Raji (cell line): ENCODE measurements around the gene CYP4A22.

Experiments used
- POLR2A ChIP-seq: IDR thresholded peaks from 2 replicates; pipeline ENCODE4 v1.6.1; 2011; ENCODE audit warnings: low read depth, low read length, control low read depth; ENCODE audit not compliant: insufficient read depth

CYP4A22 gene

DNA sequence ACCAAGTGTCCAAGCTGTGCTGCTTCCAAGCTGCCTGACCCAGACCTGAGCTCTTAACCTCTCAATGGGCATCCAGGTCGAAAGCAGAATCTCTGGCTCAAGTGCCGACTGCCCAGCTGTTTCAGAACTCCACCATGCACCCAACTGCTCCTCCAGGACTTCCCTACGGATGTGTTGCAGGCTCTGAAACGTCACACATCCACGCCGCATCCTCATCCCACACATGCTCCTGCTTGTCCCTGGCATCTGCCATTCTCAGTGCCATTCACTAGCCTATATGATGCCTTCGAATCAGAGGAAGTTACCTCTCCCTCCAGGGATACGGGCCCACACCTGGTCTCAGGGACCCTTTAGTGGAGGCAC is 41.4 kb downstream of the CYP4A22 start:
- TF ChIP-seq POLR2A = no peak

DNA sequence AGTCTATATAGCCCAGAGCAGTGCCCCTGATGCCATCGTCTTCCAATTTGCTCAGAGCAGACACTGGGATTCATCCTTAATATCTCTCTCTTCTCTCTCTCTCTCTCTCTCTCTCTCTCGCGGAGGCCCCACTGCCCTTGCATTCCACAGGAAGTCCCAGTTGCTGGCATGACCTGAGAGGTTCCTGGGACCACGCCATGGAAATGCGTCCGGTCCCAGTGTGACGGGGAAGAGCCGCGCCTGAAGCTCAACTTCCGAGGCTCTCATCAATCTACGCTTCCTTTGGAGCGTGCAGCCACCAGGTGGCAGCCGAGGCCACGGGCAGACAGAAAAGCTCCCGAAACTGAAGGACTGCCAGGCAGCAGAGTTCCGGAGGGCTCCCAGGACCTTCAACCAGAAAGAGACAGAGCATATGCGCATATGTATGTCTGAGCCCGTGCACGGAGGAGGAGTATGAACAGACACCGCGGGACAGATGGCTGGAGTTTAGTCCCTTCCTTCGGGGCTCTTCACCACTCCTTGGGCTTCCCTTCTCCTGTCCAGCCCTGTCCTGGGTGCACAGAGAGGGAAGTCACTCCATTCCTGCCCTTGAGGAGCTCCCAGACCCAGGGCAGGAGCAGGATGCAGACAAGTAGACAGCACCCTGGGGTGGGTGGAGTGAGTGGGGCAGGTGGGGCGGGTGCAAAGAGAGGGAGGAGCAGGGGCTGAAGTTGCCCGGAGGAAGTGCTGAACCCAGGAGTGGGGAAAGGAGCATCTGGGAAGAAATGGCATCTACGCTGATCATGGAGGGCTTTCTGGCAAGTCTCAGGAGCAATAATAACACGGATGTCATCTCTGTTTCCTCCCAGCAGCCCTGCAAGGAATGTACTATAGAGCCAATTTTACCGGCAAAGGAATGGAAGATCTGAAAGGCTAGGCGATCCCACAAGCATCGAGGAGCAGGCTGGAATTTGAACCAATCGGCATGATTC is 42.1 kb downstream of the CYP4A22 start:
- peak; percentile 40; the same call in 1 of the 2 replicates for TF ChIP-seq POLR2A

DNA sequence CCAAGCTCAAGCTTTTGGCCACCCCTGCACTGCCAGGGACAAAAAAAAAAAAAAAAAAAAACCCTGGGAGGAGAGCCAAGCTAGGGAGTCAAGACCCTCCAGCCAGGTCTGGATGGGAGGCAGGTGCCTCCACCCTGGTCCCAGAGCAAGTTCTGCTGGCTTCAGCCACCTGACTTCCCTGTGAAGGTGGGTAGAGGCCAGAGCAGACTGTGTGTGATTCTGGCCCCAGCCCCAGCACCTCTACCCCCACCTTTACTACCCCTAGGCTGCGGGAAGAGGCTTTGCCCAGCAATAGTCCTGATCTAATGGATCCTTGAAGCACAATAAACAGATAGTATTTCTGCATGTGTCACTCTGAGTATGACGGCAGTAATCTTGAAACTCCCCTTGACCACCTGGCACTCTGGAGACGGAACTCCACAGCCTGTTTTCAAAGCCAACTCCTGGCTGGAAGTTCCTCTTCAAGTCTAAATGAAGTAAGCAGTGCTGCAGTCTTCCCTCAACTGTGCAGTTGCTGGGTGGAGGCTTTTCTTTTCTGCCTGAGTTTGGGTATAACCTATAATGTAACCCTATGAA is 42.8 kb downstream of the CYP4A22 start:
- no peak for TF ChIP-seq POLR2A

DNA sequence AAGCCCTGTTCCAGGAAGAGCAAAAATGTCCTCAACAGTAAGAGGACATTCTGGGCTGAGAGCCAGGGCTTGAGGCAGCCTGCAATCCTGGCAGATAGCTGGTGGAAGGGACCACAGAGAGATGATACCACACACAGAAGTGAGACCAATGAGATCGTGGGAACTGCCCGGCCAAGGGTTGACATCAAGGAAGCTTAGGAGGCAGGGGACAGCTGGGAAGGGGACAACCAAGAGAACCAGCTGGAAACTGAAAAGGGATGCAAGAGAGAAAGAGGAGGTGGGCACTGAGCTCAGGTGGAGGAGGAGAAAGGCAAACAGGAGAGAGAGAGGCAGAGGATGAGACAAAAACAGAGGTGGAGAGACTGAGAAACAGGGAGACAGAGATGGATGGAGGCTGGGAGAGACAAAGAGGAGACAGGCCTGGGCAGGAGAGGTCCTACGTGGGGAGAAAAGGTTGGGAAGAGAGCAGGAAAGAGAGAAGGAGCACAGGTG is 43.4 kb downstream of the CYP4A22 start:
- no peak for TF ChIP-seq POLR2A

DNA sequence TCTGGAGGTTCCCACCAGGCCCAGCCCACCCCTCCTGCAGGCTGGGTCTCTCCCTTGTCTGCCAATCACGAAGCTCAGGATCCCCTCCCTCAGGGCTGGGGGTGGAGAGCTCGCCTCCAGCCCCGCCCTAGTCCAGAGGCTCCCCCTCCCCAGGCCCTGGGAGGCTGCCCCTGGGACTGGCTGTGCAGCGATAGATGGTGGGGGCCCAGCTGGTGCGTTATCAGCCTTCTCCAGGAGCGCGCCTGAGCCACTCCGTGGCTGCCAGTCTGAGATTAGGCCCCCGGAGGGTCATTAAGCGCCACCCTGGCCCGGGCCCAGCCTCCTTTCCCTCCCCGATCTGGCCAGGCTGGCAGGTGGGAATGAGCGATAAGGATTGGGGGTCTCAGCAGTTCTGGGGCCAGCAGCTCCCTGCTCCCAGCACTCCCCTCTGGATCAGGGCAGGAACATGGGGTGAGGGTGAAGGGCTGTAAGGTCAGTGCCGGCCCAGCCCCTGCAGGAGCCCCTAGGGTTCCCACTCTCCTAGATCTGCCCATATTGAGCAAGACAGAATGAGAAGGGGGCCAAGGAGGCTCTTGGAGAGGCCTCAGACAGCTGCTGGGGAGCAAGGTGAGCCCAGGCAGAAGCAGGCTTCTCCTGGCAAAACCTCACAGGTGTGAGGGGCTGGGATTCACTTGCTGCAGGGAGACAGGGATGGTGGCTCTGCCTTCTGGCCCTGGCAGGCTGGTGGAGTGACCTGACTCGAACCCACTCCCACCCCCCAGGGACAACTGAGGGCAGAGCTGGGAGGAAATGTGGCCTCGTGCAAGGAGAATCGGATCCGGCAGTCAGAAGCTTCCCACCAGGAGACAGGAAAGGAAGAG is 44.1 kb downstream of the CYP4A22 start:
- no peak for TF ChIP-seq POLR2A

DNA sequence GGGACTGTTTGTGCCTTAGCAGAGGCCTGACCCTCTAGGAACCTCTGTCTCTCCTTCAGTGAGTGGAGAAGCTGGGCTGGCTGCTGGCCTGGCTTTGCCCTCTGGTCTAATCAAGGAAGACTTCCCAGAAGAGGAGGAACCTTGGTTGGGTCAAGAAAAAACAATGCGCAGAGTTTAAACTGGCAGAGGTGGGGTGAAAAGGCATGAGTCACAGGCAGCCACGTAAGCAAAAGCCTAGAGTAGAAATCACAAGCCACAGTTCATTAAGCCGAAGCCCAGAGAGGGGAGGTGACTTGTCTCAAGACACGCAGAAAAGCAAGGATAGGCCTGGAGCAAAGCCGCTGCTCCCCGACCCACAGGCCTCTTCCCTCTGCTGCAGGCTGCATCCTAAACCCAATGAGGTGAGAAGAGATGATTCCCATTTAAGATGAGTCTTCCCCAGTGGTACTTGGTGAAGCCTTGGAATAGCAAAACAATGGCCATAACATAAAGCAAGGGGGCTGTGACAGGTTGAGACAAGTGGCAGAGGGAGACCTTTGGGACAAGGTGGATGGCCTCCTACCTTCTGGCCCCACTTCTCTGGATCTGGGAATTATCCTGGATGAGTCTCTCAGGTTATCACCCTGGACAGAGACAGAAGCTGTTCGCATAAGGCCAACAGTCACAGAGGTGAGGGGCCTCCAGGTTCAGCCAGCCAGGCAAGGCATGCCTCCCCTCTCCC is 44.9 kb downstream of the CYP4A22 start:
- no peak for TF ChIP-seq POLR2A

DNA sequence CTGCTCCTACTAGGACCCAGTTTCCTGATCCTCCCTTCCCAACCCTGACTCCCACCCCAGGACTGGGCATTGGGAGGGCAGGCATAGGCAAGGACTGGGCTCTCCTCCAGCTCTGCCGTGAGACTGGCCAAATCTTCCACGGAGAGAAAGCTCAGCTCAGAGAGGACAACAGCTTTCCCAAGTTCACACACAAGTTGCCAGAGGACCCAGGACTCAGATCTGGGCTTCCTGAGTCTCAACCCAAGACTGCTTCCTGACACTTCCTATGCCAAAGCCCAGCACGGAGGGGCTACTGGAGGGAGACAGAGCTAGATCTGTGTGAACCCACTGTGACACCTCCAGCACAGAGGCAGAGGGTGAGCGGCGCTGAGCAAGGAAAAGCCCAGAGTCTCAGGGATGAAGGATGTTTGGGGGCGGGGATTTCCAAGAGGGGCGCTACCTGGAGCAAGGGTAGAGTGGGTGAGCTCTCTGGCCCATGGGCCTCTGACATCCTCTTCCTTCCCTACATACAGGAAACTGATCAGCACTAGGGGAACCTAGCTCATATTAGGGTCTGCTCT is 45.5 kb downstream of the CYP4A22 start:
- TF ChIP-seq POLR2A = no peak

DNA sequence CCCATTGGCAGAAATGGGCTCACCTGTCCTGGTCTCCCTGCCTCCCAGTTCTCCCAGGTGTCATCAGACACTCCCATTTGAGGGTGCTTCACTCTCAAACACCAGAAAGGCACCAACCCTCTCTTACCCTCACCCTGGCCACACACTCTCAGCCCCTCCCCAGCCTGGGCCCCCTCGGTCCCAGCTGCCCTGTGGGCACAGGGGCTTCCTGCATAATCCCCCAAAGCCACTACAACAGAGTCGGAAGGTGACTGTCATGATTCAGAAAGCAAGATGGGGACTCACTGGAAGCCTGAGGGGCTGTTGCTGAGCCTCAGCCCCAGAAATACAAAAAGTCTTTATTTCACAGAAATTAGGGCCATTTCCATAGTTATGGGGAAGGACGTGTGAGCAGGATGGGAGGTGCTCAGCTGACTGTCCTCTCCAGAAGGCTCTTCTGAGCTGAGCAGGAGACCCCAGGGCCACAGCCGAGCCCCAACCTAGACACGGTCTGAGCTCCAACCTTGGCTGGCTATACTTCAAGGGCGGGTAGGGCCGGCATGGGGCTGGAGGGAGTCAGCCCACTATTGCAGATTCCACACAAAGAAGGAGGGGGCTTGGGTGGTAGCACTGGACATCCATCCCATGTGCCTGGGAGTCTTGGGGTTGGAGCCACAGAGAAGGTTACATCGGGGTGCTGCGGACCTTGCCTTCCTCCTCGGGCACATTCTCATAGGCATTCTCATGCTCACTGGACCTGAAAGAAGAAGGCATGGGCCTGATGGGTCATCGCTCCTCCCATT is 46.3 kb downstream of the CYP4A22 start:
- no peak for TF ChIP-seq POLR2A

DNA sequence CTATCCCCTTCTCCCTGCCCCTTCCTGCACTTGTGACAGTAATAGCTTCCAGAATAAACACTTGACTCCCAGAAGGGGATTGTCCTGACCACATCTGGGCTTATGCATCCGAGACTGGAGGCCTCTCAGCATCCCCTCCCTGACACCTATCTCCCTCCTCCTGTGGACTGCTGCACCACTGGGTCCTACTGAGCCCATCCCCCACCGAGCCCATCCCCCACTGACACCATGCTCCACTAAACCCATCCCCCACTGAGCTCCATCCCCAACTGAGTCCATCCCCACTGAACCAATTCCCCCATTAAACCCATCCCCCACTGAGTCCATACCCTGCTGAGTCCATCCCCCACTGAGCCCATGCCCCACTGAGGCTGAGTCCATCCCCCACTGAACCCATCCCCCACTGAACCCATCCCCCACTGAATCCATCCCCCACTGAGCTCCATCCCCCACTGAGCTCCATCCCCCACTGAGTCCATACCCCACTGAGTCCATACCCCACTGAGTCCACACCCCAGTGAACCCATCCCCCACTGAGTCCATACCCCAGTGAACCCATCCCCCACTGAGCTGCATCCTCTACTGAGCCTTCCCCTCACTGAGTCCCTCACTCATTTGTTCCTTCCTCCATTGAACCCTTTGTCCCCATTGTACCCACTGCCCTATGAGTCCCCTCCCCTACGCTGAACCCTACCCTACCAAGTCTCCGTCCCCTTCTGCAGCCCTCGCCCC is 47.0 kb downstream of the CYP4A22 start:
- TF ChIP-seq POLR2A = no peak

DNA sequence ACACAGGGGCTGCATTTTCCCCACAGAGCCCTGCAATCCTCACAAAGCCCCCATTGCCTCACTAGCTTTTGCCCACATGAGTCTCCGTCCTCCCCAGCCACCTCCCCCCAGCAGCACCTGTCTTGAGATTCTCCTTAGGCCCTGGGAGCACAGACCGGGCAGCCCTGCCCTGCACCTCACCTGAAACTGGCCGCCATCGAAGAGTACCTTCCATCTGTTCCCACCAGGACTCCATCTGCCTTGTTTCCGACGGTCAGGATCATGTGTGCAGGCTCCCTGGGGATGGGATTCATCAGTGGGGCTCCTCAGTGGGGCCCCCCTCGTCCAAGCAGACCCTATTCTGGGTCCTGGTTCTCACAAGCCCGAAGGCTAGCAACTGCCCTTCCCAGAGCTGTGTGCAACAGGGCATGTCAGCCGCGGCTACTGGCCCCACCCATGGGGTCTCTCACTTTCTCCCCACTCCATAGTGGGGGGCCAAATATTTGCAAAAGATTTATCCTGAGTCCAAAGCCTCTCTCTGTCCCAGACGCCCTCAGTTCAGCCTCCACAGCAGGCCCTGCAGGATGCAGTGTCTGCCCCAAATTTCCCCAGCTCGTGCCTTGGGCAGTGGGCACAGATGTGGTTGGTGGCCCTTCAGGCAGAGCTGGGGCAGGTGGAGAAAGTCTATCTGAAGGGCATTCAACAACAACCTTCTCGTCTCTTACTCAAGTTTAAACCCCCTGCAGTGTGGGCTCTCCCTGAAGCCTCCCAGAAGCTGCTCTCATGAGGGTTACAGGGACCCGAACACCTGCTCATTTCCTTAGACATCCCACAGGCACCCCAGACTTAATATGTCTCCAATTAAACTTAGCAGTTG is 47.8 kb downstream of the CYP4A22 start:
- TF ChIP-seq POLR2A = no peak

DNA sequence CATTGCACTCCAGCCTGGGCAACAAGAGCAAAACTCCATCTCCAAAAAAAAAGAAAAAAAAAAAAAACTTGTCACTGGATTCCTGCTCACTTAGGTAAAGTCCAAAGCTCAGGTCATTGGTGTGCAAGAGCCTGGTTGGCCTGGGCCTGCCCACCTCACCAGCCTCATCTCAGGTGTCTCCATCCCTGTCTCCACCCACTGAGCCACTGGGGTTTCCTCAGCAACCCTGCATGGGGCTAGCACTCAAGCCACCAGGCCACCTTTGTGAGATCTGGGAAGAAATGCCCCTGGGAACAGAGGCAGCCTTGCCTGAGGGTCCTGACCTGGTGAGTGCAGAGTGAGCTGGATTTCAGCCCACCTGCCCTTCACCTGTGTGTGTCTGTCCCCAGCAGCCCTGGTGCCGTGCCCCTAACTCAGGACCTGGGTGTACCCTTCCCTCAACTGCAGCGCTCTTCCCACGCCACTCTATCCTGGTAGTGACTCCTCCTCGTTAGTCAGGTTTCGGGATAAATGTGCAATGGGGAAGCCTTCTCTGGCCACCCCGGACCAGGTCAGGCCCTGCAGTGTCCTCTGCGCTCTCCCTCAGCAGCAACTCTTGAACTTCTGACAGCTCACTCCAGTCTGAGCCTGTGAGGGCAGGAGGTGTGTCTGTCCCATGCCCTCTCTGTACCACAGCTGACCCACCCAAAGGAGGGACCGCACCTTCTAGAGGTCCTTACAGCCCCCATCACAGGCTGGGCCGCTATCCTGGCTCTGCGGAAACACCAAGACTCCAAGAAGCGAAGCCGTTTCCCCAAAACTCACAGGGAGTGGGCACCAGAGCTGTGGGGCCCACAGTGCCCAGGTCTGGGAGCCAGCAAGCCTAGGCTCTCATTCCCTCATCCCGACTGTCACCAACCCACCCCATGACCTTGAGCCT is 49.3 kb downstream of the CYP4A22 start:
- TF ChIP-seq POLR2A = no peak
